ENCODE measurements around the gene LRRC71. TPM values are rescaled to one million over a fixed set of nuclear protein-coding genes. Genes with fewer than 3 reads are reported as not detected.

Gene LRRC71
- total and polyA plus RNA-seq, 2 of the 8 experiments (the other 6 are each of a cell fraction or from before 2014, with no cell fraction given), result 0.05 TPM; not detected in 1

DNA sequence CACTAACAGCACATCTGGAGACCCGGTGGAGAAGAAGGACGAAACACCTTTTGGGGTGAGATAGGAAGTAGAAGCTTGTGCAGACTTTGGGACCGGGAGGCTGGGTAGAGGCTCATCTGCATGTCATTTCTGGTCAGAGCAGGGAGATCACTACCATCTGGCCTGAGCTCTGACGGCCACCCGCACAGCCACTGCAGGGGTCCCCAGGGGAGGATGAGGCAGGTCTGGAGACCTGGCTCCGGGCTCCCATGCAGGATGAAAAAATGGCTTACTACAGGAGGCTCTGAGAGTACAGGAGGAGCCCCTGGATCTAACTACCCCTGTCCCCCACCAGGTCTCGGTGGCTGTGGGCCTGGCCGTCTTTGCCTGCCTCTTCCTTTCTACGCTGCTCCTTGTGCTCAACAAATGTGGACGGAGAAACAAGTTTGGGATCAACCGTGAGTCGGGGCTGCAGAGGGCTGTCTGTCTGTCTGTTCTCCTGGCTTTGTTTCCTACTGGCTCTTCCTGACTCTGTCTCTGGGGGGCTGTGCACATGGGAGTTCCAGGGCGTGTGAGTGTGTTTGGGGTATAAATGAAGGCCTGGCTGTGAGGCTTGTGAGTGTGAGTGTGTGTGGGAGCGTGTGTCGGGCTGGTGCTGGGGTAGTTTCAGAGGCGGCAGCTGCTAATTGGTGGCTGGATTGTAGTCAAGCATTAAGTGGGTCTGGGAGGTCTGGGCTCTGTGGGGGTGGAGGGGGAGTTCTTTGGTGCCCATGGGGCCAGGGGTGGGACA is 45.7 kb upstream of the LRRC71 start:
- Histone ChIP-seq H3K27me3 (replicated peaks in 1 of 4; ENCODE audit: control insufficient read depth in 3 of 4, extremely low read depth in 1 of 4, insufficient read depth in 3 of 4, low read length in 3 of 4) (peaks cover 0 to 37% (median 17%) of the 10 kb centered on the region in 4 experiments; a peak in 6 of 7 replicates), H2BK15ac (ENCODE audit: low read length) (no peak overlapping the region), H3K9ac (replicated peaks in 1 of 4; ENCODE audit: extremely low read depth in 1 of 4, low read depth in 3 of 4, low read length in 3 of 4) (no peak overlapping the region), H3K79me1 (ENCODE audit: low read depth, low read length) (no peaks in the 10 kb centered on the region), H2BK20ac (ENCODE audit: low read length) (no peak overlapping the region), H3K4ac (replicated peaks; ENCODE audit: insufficient read length, low read depth, low read length) (no peak overlapping the region), H3K4me3 (ENCODE audit: extremely low read depth in 1 of 4, insufficient read depth in 2 of 4, low read depth in 3 of 4, low read length in 4 of 4) (no peak overlapping the region), H3K23me2 (ENCODE audit: low read depth, low read length) (no peaks in the 10 kb centered on the region; the same call in 1 of the 2 replicates), H3K56ac (replicated peaks; ENCODE audit: insufficient read length, low read depth, low read length) (no peak overlapping the region), H2BK120ac (replicated peaks; ENCODE audit: low read depth, low read length) (no peak overlapping the region), H3K79me2 (ENCODE audit: control insufficient read depth in 1 of 2, insufficient read depth in 2 of 2, low read length in 2 of 2) (no peaks in the 10 kb centered on the region), H4K20me1 (replicated peaks in 1 of 2; ENCODE audit: control insufficient read depth in 1 of 2, insufficient read depth in 2 of 2, low read length in 2 of 2) (peaks cover 0 to 3% of the 10 kb centered on the region in 2 experiments), H2BK5ac (ENCODE audit: low read depth, low read length) (no peak overlapping the region), H3K18ac (ENCODE audit: extremely low read depth, low read length) (no peak overlapping the region), H3K14ac (ENCODE audit: insufficient read length) (no peak overlapping the region), H3K36me3 (ENCODE audit: control insufficient read depth in 2 of 4, insufficient read depth in 4 of 4, low read length in 3 of 4) (no peaks in the 10 kb centered on the region), H2AFZ (ENCODE audit: low read length) (no peak overlapping the region), H3K23ac (ENCODE audit: insufficient read length) (no peak overlapping the region), H2BK12ac (ENCODE audit: low read depth, low read length) (no peak overlapping the region), H3K4me2 (ENCODE audit: insufficient read depth in 1 of 2, low read depth in 2 of 2, low read length in 2 of 2) (no peak overlapping the region), H4K91ac (replicated peaks; ENCODE audit: insufficient read length, low read length) (no peak overlapping the region), H4K8ac (ENCODE audit: extremely low read depth, insufficient read depth, low read length) (0 out of 2 replicates have a peak overlapping the region, but pooled peaks have one; percentile 5), H4K5ac (ENCODE audit: insufficient read length, low read depth, low read length) (no peak overlapping the region), H2AK5ac (ENCODE audit: low read depth, low read length) (no peak overlapping the region), H3K9me3 (ENCODE audit: insufficient read depth in 2 of 2, low read depth in 1 of 2, low read length in 1 of 2) (no peaks in the 10 kb centered on the region), H3K27ac (ENCODE audit: low read depth, low read length) (no peak overlapping the region), H3K4me1 (replicated peaks in 1 of 4; ENCODE audit: control insufficient read depth in 3 of 4, insufficient read depth in 4 of 4, low read length in 3 of 4) (peaks cover 0 to 2% (median 1%) of the 10 kb centered on the region in 4 experiments; a peak in 4 of 7 replicates)
- no peak for DNase-seq (ENCODE audit: low read depth in 1 of 2, low spot score in 2 of 2)
- CTCF ChIA-PET (ENCODE audit: partially characterized antibody), result interaction anchor here (0.7 to 31.4 kb wide), 12 partner anchors 15 to 213 kb away, joined by 3 to 719 read pairs (median 8); partner anchors contain the start of genes INSRR, NTRK1 and PEAR1
- POLR2A ChIA-PET (ENCODE audit: partially characterized antibody), result interaction anchor here (1.2 to 2.1 kb wide), 4 partner anchors 9 to 108 kb away, joined by 3 to 7 read pairs (median 4); partner anchors contain the start of genes NTRK1 and PRCC
- 74% methylated on average over 16 of the region's 16 CpGs; no CpG with 5 or more reads in 1 of the 2 experiments for whole genome bisulfite sequencing, 2 experiments (ENCODE audit: extremely low coverage in 1 of 2, insufficient coverage in 1 of 2, insufficient read length in 1 of 2, insufficient replicate concordance in 2 of 2, low coverage in 1 of 2, low lambda C conversion rate in 2 of 2, missing lambda C conversion rate in 1 of 2)
- FAIRE-seq, result no peak
- no peak for TF ChIP-seq RAD21 (IDR thresholded peaks at IDR 0.05 in 1 of 2, conservative IDR thresholded peaks at IDR 0.05 in 1 of 2; ENCODE audit: low read depth in 2 of 2, low read length in 2 of 2)
- TF ChIP-seq SIN3A (conservative IDR thresholded peaks at IDR 0.05 in 1 of 2, IDR thresholded peaks at IDR 0.05 in 1 of 2; ENCODE audit: low read depth in 1 of 2, low read length in 2 of 2), result no peak
- TF ChIP-seq NRF1 (IDR thresholded peaks at IDR 0.05; ENCODE audit: low read depth, low read length), result no peak
- no peak for TF ChIP-seq CBX5 (IDR thresholded peaks at IDR 0.05; ENCODE audit: low read depth, low read length)
- no peak for TF ChIP-seq FOSL1 (IDR thresholded peaks at IDR 0.05; ENCODE audit: insufficient read depth, low read depth, low read length)
